Neuronal stem cell (in vitro differentiated cells): Measurements from ENCODE around the gene TEX44.
A peak's percentile ranks its signal among the peaks of the same experiment; 100 is the strongest.
"Not testable (repeated sequence)": the region's sequence is repeated elsewhere in the genome, so short reads cannot be mapped to it uniquely, and the experiment has no call there.

Experiments used
- DNase-seq: peaks from one replicate; pipeline ENCODE4 v3.0.0-alpha.2; 2013; ENCODE audit warnings: low spot score
- H2AFZ ChIP-seq: one replicate; pipeline ENCODE4 v1.6.1; 2013; ENCODE audit warnings: mild to moderate bottlenecking, low read length, inconsistent platforms
- H2AK5ac ChIP-seq: 2 replicates; pipeline ENCODE4 v1.6.1; 2013; ENCODE audit warnings: low read depth, mild to moderate bottlenecking, inconsistent platforms, low read length, moderate library complexity, mixed read lengths
- H2BK120ac ChIP-seq: 2 replicates; pipeline ENCODE4 v1.6.1; 2013; ENCODE audit warnings: low read depth, mild to moderate bottlenecking, inconsistent platforms, low read length, moderate library complexity, mixed read lengths
- H2BK12ac ChIP-seq: one replicate; pipeline ENCODE4 v1.6.1; 2013; ENCODE audit warnings: low read length, inconsistent platforms
- H2BK15ac ChIP-seq: 2 replicates; pipeline ENCODE4 v1.6.1; 2013; ENCODE audit warnings: mild to moderate bottlenecking, low read length, inconsistent platforms, mixed read lengths
- H2BK5ac ChIP-seq: one replicate; pipeline ENCODE4 v1.6.1; 2013; ENCODE audit warnings: inconsistent platforms, mild to moderate bottlenecking, low read length, moderate library complexity
- H3K14ac ChIP-seq: one replicate; pipeline ENCODE4 v1.6.1; 2013; ENCODE audit warnings: low read length, inconsistent platforms
- H3K18ac ChIP-seq: 2 replicates; pipeline ENCODE4 v1.6.1; 2013; ENCODE audit warnings: low read length, inconsistent platforms
- H3K23ac ChIP-seq: 2 replicates; pipeline ENCODE4 v1.6.1; 2013; ENCODE audit warnings: low read depth, mild to moderate bottlenecking, mixed read lengths, low read length, inconsistent platforms; ENCODE audit not compliant: poor library complexity
- H3K27ac ChIP-seq: replicated peaks from 3 replicates; pipeline ENCODE4 v1.5.1; 2013; ENCODE audit warnings: low read length, inconsistent platforms
- H3K27me3 ChIP-seq, 3 experiments: 2 replicates each; pipeline ENCODE4 v1.6.1; 2013; ENCODE audit warnings: low read length in 3 of 3, mild to moderate bottlenecking in 2 of 3, inconsistent platforms in 1 of 3, low read depth in 1 of 3, mixed read lengths in 1 of 3, moderate library complexity in 1 of 3; ENCODE audit not compliant: control insufficient read depth in 3 of 3, insufficient read depth in 3 of 3
- H3K36me3 ChIP-seq, 2 donors: replicated peaks in 1 of 2; 2 replicates each; pipeline ENCODE4 v1.6.1; 2013; ENCODE audit warnings: low read length in 2 of 2; ENCODE audit not compliant: control insufficient read depth in 2 of 2, insufficient read depth in 2 of 2
- H3K4ac ChIP-seq: 2 replicates; pipeline ENCODE4 v1.6.1; 2013; ENCODE audit warnings: inconsistent platforms, mild to moderate bottlenecking, low read length, moderate library complexity
- H3K4me1 ChIP-seq, 2 donors: 1 replicate in 1 of 2; 2 replicates in 1 of 2; pipeline ENCODE4 v1.6.1; 2013; ENCODE audit warnings: low read length in 2 of 2, low read depth in 1 of 2; ENCODE audit not compliant: control insufficient read depth in 2 of 2, insufficient read depth in 1 of 2
- H3K4me2 ChIP-seq: one replicate; pipeline ENCODE4 v1.6.1; 2013; ENCODE audit warnings: mild to moderate bottlenecking, low read length, inconsistent platforms; ENCODE audit not compliant: insufficient read depth, poor library complexity, severe bottlenecking
- H3K4me3 ChIP-seq, 2 donors: 2 replicates each; pipeline ENCODE4 v1.5.1; 2013; ENCODE audit warnings: low read length in 2 of 2, mild to moderate bottlenecking in 2 of 2, inconsistent platforms in 1 of 2, moderate library complexity in 1 of 2
- H3K79me1 ChIP-seq: one replicate; pipeline ENCODE4 v1.6.1; 2013; ENCODE audit warnings: low read depth, mild to moderate bottlenecking, inconsistent platforms, low read length, moderate library complexity
- H3K9ac ChIP-seq: one replicate; pipeline ENCODE4 v1.6.1; 2013; ENCODE audit warnings: mild to moderate bottlenecking, low read depth, low read length, inconsistent platforms; ENCODE audit not compliant: poor library complexity
- H3K9me3 ChIP-seq, 2 donors: replicated peaks in 1 of 2; 2 replicates each; pipeline versions ENCODE3 to v1.6.1; 2013; ENCODE audit warnings: low read length in 2 of 2, mild to moderate bottlenecking in 2 of 2, inconsistent platforms in 1 of 2, low read depth in 1 of 2, mixed read lengths in 1 of 2, moderate library complexity in 1 of 2; ENCODE audit not compliant: control insufficient read depth in 2 of 2, insufficient read depth in 1 of 2
- H4K8ac ChIP-seq: one replicate; pipeline ENCODE4 v1.6.1; 2013; ENCODE audit warnings: low read depth, mild to moderate bottlenecking, inconsistent platforms, low read length, moderate library complexity
- H4K91ac ChIP-seq: one replicate; pipeline ENCODE4 v1.6.1; 2013; ENCODE audit warnings: low read length, low read depth, mild to moderate bottlenecking, inconsistent platforms; ENCODE audit not compliant: poor library complexity
- whole genome bisulfite sequencing, 2 donors: extraction: QIAGEN DNeasy Blood & Tissue Kit; methylation state at CpG; one replicate each; pipeline ENCODE4 v1.1.7; 2013; ENCODE audit warnings: missing lambda C conversion rate in 2 of 2, mixed read lengths in 1 of 2; ENCODE audit not compliant: insufficient read length in 2 of 2, insufficient replicate concordance in 1 of 2; ENCODE audit errors: extremely low coverage in 2 of 2; 5-methylcytosine and 5-hydroxymethylcytosine counted together

Gene TEX44

DNA sequence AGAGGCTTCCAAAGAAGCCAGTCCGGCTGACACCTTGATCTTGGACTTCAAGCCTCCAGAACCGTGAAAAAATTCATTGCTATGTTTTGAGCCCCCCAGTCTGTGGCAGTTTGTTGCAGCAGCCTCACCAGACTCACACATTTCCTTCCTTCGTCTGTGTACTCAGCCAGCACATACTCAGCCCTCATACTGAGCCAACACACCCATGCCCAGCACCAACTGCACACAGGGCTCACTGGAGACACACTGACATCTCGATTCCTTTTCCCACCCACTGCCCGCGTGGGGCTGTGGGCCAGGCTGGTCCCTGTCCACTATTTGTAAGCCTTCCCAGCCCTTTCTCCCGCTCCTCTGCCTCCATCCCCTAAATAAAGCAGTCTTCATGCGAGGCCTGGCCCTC, 38.3 kb upstream of the TEX44 start:
- peaks cover 0 to 1% (median 0%) of the 10 kb centered on the region in 3 experiments for H3K27me3 ChIP-seq
- no peaks in the 10 kb centered on the region for H3K79me1 ChIP-seq
- no CpG with 5 or more reads among the region's 8 CpGs for WGBS, 2 donors
- no peak overlapping the region for H2BK15ac ChIP-seq
- H3K4me2 ChIP-seq: no peak overlapping the region
- peaks cover 0 to 4% of the 10 kb centered on the region in 2 donors for H3K4me1 ChIP-seq
- no peak overlapping the region for H3K27ac ChIP-seq
- DNase-seq: no peak
- no peak overlapping the region for H3K4me3 ChIP-seq
- H3K9me3 ChIP-seq: peaks cover 0 to 4% of the 10 kb centered on the region in 2 donors
- no peak overlapping the region for H2BK12ac ChIP-seq
- H2AFZ ChIP-seq: peak overlapping the region; percentile 70
- no peaks in the 10 kb centered on the region for H3K36me3 ChIP-seq
- no peak overlapping the region for H2BK5ac ChIP-seq
- H3K18ac ChIP-seq: peak overlapping the region; percentile 41
- no peak overlapping the region for H3K9ac ChIP-seq
- no peak overlapping the region for H4K91ac ChIP-seq
- H3K23ac ChIP-seq: peak overlapping the region; percentile 0
- no peak overlapping the region for H2AK5ac ChIP-seq
- H4K8ac ChIP-seq: no peak overlapping the region
- no peak overlapping the region for H3K14ac ChIP-seq
- H3K4ac ChIP-seq: no peak overlapping the region
- no peak overlapping the region for H2BK120ac ChIP-seq

DNA sequence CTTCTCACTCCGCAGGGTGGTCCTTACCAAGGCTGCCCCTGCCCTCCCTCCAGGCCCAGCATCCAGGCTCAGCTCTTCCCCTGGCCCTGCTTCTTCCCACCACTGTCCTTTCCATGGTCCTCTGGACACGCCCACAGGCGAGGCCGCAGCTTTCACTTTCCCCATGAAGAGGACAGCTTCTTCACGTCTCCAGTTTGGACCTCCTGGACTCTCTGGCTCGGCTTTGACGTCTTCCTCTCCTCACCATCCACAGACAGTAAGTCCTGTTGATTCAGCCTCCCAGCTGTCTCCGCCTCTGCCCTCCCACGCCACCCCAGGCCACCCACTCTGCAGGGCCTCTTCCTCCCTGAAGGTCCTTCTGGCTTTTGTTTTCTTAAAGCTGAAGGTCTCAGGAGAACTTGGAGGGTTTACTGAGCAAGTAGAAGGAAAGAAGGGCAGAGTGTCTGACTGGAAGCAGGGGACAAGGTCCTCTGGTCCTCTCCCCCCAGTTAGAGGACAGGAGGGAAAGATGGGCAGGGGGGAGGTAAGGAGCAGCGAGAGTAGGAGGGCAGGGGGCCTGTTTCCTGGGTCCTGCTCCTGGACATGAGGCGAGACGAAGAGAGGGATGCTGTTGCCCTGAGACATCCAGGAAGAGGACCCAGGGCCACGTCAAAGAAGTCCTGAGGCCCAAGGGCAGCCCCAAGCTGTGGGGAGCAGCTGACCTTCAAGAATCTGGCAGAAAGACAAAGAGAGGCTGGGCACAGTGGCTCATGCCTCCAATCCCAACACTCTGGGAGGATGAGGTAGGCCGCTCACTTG, 37.7 kb upstream of the TEX44 start:
- Histone ChIP-seq H3K9me3 (peaks cover 0 to 4% of the 10 kb centered on the region in 2 donors), H2AK5ac (no peak overlapping the region), H3K14ac (no peak overlapping the region), H2BK15ac (no peak overlapping the region), H4K91ac (no peak overlapping the region), H3K4ac (no peak overlapping the region), H3K18ac (peak overlapping the region; percentile 41), H3K4me1 (peaks cover 0 to 4% of the 10 kb centered on the region in 2 donors), H3K4me2 (no peak overlapping the region), H3K4me3 (no peak overlapping the region), H3K23ac (peak overlapping the region; percentile 0), H3K27me3 (no peaks in the 10 kb centered on the region), H4K8ac (no peak overlapping the region), H2BK12ac (no peak overlapping the region), H2AFZ (peak overlapping the region; percentile 70), H3K79me1 (no peaks in the 10 kb centered on the region), H2BK120ac (no peak overlapping the region), H3K27ac (no peak overlapping the region), H3K36me3 (no peaks in the 10 kb centered on the region), H2BK5ac (no peak overlapping the region), H3K9ac (no peak overlapping the region)
- no peak for DNase-seq
- WGBS, 2 donors: no CpG with 5 or more reads among the region's 14 CpGs

DNA sequence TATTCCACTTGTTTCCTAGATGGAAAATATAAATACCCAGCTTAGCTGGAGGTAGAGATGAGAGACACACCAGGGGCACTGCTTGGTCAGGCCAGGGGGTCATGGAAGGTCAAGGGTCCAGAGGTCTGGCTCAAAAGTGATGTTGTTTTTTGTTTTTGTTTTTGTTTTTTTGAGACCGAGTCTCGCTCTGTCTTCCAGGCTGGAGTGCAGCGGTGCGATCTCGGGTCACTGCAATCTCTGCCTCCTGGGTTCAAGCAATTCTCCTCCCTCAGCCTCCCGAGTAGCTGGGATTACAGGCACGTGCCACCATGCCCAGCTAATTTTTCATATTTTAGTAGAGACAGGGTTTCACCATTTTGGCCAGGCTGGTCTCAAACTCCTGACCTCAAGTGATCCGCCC, 36.2 kb upstream of the TEX44 start:
- H2BK12ac ChIP-seq, H4K8ac ChIP-seq, H3K9ac ChIP-seq, H3K79me1 ChIP-seq, H3K4me2 ChIP-seq, H3K36me3 ChIP-seq, H4K91ac ChIP-seq, H3K27ac ChIP-seq, H2BK120ac ChIP-seq, H3K9me3 ChIP-seq, H2BK5ac ChIP-seq, H3K4me3 ChIP-seq, H3K18ac ChIP-seq, H3K23ac ChIP-seq, H3K4ac ChIP-seq, H2AFZ ChIP-seq, H2AK5ac ChIP-seq, H3K4me1 ChIP-seq, DNase-seq, H2BK15ac ChIP-seq, H3K14ac ChIP-seq, H3K27me3 ChIP-seq: not testable (repeated sequence)
- WGBS, 2 donors: no CpG with 5 or more reads among the region's 8 CpGs

GRCh38 chr2:231556981-231557380, 35.7 kb upstream of the TEX44 start:
- no peak overlapping the region for H3K23ac ChIP-seq
- no peaks in the 10 kb centered on the region for H3K79me1 ChIP-seq
- WGBS, 2 donors: no CpG with 5 or more reads among the region's 7 CpGs
- no peaks in the 10 kb centered on the region for H3K27me3 ChIP-seq
- no peak overlapping the region for H2BK5ac ChIP-seq
- no peak overlapping the region for H3K9ac ChIP-seq
- no peak overlapping the region for H2BK12ac ChIP-seq
- peak overlapping the region; percentile 14 for H2BK15ac ChIP-seq
- no peak overlapping the region for H3K14ac ChIP-seq
- H3K36me3 ChIP-seq: no peaks in the 10 kb centered on the region
- no peak overlapping the region for H4K91ac ChIP-seq
- peak overlapping the region; percentile 57 for H3K18ac ChIP-seq
- H2AK5ac ChIP-seq: peak overlapping the region; percentile 20
- H3K27ac ChIP-seq: no peak overlapping the region
- H3K4ac ChIP-seq: no peak overlapping the region
- H3K9me3 ChIP-seq: peaks cover 0 to 4% of the 10 kb centered on the region in 2 donors
- no peak overlapping the region for H3K4me2 ChIP-seq
- no peak overlapping the region for H3K4me3 ChIP-seq
- no peak overlapping the region for H2AFZ ChIP-seq
- peaks cover 0 to 4% of the 10 kb centered on the region in 2 donors for H3K4me1 ChIP-seq
- H2BK120ac ChIP-seq: no peak overlapping the region
- no peak for DNase-seq
- H4K8ac ChIP-seq: no peak overlapping the region
